Measurements from ENCODE around the gene PRSS57.
"Not testable (repeated sequence)": the region's sequence is repeated elsewhere in the genome, so short reads cannot be mapped to it uniquely, and the experiment has no call there.

The PRSS57 gene

DNA sequence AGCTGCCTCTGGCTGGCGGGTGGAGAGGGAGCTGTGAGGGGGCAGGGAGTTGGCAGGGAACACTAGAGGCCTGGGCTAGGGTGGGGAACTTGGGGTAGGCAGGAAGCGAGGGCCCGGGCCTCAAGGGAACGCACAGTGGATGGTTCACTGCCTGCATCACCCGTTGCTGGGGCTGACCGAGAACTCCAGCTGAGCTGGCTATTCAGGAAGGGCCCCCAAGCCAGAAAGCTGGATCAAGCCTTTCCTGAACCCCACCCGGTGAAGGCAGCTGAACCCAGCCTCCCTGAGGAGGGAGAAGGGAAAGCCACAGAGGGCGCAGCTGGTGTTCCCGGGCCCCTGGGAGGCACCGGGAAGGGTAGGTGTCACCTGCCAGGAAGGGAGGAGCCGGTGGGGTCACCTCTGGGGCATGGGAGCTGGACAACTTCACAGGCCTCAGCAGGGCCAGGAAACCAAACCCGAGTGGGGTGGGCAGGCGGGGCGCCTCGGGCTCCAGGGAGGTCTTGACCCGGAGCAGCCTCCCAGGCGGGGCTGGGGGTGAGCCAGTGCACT is 27.4 kb upstream of the PRSS57 start:
- no peak for DNase-seq

DNA sequence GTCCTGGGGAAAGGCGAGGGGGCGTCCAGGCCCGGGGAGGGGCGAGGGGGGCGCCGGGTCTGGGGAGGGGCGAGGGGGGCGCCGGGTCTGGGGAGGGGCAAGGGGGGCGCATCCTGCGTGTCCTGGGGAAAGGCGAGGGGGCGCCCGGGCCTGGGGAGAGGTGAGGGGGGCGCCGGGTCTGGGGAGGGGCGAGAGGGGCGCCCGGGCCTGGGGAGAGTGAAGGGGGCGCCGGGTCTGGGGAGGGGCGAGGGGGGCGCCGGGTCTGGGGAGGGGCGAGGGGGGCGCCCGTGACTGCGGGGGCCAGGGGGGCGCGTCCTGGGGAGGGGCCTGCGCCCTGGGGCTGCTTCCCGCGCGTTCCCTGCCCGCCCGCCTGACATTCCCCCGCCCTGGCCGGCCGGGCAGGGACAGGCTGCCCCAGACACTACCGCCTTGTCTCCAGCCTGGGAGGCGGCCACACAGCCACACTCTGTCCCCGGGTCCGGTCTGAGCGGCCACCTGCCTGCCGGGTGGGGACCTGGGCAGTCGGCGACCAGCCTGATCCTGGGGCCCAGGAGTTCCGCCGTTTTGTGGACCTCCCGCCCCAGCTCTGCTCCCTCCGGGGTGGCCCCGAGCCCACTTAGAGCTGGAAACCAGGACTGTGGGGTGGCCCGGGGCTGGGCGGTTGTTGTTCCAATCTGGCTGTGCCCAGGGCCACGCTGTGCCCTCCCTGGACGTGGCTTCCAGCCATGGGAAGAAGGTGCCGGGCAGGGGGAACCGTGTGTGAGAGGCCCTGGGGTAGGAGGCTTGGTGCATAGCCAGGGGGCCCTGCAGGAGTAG is 25.3 kb upstream of the PRSS57 start:
- no peak for DNase-seq

DNA sequence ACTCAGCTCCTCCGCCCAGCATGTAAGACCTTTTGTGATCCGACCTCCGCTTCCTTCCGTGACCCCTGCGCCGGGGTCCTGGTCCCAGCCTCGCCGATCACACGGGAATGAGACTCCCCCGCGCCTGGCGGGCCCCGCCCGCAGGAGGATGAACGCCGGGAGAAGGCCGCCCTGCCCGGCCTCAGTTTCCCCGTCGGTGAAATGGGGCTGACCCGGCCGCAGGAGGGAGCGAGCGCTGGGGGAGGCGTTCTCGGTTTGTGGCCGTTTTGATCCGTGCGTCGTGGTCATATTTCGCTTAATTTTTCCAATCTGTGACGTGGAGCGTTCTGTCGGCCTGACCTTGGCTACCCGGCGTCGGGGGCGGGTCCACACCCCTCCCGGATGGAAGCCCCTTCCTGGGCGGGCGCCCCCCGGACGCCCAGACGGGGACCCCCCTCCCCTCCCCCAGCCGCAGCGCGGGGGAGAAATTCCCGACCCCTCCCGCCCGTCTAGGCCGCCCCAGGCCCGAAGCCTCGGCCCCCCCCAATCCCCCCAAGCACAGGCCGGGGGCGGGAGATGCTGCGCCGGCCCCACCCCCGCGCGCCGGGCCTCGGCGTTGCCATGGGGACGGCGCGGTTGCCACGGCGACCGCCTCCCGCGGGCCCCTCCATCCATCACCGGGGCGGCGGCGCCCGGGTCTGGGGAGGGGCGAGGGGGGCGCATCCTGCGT is 24.5 kb upstream of the PRSS57 start:
- DNase-seq: no peak

DNA sequence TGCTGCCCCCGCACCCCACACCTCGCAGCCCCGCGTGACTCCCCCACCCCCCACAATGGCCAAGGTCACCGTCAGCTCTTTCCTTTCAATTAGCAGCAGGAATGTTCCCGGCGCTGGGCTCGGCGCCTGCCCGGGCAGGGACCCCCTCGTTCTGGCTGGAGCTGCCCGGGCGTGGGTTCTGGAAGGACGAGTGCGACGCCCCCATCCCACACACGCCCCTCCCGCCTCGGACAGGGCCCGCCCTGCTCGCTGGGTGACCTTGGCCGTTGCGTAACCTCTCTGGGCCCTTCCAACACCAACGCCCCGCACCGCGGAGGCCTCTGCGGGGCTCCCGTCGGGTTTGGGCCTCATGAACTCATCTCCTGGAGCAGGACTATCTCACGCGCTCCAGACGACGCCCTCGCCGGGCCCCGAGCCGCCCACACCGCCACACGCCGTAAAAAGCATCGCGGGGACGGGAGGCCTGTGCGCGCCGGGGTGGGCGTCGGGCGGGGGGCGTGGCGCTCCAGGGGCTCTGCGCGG is 23.8 kb upstream of the PRSS57 start:
- no peak for DNase-seq

DNA sequence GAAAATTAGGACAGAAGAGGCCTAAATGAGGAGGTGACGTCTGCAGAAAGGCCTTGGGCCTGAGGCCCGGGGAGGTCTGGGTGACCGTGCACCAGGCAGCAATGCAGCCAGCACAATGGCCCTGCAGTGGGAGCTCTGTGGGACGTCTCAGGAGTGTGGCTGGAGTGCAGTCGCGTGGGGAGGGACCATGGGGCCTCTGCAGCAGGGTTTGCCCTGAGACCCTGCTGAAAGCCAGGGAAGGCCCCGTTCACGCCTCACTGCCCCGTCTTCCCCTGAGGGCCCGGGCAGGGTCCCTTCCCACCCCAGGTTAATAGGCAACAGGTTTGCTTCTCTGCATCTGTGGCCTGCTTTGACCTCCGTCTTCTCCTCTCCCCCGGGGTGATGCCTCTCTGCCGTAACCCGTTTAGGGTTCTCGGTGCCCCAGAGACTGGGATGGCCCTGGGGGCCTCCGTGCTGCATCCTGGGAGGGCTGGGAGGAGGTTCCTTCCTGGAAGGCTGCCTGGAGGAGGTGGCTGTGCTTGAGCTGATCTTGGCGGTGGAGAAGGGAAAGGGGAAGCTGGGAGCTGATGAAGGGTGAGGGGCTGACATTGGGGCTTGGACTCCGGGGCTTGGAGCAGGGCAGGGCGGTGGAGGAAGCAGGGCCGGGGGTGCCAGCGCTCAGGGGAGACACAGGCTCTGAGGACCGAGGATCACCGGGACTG is 23.1 kb upstream of the PRSS57 start:
- no peak for DNase-seq

DNA sequence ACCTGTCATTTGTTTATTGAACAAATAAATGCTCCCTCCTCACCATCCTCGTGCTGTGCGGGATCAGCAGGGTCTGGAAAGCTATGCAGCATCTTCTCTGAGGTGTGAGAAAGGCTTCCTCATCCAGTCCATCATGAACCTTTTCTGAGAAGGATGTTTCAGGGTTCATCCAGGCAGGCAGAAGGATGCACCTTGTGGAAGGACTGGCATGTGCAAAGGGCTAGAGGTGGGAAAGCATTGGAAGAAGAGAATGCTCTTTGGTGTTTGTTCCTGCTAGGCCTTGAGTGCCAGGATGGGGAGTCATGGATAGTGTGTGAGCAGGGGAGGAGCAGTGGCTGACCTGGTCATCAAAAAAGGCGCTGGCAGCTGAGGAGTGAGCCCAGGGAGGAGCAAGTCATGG is 20.1 kb upstream of the PRSS57 start:
- no peak for DNase-seq

DNA sequence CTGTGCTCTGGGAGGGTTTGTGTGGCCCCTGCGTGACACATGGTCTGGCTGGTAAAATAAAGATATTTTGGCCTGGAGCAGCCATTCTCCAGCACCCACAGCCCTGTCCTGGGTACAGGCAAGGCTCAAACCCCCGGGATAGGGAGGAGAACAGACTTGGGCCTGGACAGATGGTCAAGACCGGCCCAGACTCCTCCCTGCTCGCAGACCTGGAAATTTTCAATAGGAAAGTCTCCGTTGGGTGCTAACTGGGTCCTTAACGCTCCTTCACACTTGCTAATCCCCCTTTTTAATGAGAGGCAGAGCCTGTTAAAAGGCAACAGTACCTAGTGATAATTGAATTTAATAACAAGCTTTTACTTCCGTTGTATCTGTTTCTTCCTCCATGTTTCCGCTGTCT is 16.0 kb upstream of the PRSS57 start:
- DNase-seq: no peak

DNA sequence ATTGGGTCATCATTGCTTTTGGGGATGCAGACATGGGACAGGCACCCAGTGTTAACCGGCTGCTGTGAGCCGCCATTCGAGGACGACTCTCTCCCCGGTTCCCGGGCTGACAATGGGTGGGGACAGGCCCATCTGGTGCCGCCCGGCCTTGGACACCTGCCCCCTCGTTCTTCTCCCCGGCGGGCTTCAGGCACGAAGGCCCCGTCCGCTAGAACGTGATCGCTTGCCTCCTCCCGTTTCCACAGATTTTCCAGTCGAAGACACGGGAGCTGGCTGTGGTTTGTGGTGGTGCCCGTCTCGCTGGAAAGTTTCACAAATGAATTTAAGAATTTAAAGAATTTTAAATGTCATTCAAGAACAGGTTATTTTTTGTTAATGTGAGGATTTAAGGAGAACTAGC is 15.5 kb upstream of the PRSS57 start:
- DNase-seq: no peak

DNA sequence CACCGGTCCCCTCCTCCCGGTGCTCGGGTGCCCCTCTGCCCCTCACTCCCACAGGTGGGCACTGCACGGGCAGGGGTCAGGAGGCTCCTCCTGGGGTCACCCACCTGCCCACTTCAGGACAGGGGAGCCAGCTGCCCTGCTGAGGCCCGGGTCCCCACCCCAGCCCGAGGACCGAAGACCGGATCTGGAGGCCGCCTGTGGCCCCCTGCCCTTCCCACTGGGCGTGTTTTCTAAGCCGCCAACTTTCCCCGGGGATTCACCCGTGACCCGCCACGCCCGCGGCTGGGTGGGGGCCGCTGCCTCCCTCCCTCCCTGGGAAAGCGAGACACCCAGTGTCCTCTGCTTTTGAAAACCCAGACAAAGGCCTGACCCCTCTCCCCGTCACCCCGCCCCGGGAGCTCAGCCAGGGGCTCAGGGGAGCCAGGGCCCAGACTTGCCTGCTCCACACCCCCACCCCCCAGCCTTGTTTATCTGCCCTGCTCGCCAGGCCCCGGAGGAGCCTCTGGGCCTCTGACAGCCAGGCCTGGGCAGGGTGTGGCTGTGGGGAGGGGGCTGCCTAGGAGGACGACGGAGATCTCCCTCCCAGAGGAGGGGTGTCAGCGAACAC is 14.8 kb upstream of the PRSS57 start:
- no peak for DNase-seq

DNA sequence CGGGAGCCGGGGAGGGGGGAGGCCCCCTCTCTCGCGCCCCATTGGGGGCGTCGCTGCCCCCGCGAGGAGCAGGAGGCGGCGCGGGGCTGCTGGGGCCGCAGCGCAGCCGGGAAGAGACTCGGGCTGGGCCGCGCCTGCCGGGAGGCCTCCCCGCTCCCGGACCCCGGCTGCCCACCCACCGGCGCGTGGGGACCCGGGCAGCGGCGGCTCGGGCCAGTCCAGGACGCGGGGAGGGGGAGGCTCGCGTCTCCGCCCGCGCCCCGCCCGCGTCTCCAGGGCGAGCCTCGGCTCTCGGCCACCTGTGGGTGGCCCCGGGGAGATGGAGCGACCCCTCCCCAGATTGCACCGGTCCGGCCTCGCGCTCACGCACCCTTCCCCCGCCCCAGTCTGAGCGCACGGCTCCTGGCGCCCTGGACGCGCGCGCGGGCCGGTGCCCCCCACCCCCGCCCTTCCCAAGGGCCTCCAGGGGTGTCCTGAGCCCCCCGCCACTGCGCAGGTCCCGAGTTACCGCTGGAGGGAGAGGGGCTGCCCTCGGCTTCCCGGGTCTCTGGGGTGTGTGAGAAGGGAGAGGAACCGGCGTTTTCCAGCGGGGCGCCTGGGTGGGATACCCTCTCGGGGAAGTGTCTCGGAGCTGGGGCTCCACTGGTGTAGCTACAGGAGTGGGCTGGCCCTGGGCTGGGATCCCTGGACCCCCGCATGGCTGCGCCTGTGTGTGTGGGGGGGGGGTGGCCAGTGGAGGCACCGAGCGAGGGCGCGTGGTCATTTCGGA is 14.1 kb upstream of the PRSS57 start:
- no peak for DNase-seq

DNA sequence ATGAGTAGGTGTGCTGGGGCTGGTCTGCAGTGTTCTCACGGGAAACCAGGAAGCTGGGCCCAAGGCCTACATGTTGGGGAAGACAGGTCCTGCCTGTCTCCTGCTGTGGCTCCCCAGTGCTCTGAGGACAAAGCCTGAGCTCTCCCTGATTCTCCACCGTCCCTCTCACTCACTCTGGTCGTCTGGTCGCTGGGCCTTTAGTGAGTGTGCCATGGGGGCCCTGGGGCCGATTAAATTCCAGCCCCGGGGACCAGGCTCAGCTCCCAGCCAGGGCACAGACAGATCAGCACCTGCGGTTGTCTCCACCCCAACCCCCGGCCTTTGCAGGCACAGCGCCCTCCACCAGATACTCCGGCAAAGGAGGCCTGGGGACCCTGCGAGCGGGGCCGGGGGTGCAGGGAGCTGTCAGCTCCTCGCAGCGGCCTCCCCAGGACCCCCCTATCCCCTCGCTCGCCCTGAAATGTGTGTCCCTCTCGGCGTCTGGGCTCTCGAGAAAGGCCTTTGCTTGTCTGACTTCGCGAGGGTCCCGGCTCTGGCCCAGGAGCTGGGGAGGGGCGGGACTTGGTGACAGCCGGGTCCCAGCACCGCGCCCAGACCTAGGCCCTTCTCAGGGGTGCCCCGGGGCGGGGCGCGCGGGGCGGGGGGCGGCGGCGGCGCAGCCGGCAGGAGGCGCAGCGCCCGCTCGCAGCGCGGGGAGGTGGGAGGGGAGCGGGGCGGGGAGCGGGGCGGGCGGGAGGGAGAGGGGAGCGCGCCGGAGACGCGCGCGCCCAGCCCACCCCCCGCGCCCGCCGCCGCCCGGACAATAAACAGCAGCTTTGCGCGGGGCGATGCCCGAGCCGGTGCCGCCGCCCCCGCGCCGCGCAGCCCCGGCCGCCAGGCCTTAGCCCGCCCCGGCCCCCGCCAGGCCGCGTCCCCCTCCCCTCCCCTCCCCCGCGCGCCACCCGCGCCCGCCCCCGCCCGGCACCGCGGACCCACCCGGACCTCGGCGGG is 13.2 kb upstream of the PRSS57 start, which contains the start of gene PALM:
Gene PALM (plus strand): TSS at position 782 of the 990 bp plus-strand sequence. CDS start 212 bp downstream, outside the sequence.
- DNase-seq: no peak

DNA sequence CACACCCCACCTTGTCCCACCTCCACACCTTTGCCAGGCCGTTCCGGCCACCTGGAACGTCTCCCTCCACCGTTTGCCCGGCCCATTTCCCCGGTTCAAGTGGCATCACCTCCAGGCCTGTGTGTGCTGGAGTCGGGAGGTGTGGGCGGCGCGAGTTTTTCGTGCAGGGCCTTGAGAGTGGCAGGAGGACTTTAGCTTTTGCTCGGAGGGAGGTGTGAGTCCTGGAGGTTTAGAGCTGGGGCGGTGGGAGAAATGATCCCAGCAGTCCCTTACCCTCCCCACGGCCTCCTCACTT is 9.1 kb upstream of the PRSS57 start:
- DNase-seq: no peak

DNA sequence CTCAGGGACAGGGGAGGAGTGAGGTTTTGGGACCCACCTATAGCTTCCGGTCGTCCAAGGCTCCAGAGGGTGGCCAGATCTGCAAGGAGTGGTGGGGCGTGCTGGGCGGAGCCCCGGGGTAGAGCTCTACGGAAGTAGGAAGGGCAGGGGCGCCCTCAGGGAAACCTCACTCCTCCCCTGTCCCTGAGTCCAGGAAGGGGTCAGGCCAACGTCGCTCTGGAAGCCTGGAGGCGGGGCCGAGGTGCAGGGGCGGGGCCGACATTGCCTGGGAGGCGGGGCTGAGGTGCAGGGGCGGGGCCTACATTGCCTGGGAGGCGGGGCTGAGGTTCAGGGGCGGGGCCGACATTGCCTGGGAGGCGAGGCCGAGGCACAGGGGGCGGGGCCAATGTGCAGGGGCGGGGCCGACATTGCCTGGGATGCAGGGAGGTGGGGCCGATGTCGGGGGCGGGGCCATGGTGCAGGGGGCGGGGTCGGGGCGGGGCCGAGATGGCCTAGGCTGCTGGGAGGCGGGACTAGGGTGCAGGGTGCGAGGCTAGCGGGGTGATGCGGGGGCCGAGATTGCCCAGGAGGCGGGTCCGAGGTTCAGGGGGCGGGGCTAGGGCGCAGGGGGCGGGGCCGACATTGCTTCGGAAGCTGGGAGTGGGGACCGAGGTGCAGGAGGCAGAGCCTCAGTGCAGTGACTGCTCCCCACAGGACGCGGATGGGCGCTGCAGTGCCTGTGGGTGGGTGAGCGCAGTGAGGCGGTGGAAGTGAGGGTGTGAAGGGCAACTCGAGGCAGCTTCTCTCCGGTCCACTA is 8.6 kb upstream of the PRSS57 start:
- DNase-seq: no peak

DNA sequence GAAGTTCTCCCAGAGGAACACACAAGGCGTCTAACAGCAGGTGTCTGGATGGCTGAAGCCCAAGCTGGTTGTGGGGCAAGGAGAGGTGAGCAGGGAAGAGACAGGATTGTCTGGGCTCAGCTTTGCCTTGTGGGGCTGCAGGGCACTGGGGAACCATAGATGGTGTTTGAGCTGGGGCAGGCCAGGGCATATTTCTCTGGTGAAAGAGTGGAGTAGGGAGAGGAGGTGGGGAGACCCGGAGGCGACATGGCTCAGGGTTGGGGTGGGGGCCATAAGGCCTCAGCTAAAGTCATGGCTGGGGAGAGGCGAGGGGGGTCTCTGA is 8.0 kb upstream of the PRSS57 start:
- no peak for DNase-seq

DNA sequence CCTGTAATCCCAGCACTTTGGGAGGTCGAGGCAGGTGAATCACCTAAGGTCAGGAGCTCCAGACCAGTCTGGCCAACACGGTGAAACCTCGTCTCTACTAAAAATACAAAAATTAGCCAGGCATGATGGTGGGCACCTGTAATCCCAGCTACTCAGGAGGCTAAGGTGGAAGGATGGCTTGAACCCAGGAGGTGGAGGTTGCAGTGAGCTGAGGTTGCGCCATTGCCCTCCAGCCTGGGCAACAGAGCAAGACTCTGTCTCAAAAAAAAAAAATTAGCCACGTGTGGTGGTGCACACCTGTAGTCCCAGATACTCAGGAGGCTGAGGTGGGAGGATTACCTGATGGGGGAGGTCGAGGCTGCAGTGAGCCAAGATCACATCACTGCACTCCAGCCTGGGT is 7.6 kb upstream of the PRSS57 start:
- not testable (repeated sequence) for DNase-seq

DNA sequence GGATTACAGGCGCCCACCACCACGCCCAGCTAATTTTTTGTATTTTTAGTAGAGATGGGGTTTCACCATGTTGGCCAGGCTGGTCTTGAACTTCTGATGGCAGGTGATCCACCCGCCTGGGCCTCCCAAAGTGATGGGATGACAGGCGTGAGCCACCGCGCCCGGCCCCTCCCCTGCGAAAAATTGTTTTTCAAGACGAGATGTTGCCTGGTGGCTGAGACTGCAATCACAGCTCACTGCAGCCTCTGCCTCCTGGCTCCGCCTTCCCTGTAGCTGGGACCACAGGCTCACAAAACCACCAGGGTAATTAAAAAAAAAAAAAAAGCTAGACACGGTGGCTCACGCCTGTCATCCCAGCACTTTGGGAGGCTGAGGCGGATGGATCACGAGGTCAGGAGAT is 4.6 kb upstream of the PRSS57 start:
- not testable (repeated sequence) for DNase-seq

DNA sequence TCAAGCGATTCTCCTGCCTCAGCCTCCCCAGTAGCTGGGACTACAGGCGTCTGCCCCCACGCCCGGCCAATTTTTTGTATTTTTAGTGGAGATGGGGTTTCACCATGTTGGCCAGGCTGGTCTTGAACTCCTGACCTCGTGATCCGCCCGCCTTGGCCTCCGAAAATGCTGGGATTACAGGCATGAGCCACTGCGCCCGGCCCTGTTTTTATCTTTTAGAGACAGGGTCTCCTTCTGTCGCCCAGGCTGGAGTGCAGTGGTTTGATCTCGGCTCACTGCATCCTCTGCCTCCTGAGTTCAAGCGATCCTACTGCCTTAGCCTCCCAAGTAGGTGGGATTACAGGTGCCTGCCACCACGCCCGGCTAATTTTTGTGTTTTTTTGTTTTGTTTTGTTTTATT is 3.3 kb upstream of the PRSS57 start:
- not testable (repeated sequence) for DNase-seq

DNA sequence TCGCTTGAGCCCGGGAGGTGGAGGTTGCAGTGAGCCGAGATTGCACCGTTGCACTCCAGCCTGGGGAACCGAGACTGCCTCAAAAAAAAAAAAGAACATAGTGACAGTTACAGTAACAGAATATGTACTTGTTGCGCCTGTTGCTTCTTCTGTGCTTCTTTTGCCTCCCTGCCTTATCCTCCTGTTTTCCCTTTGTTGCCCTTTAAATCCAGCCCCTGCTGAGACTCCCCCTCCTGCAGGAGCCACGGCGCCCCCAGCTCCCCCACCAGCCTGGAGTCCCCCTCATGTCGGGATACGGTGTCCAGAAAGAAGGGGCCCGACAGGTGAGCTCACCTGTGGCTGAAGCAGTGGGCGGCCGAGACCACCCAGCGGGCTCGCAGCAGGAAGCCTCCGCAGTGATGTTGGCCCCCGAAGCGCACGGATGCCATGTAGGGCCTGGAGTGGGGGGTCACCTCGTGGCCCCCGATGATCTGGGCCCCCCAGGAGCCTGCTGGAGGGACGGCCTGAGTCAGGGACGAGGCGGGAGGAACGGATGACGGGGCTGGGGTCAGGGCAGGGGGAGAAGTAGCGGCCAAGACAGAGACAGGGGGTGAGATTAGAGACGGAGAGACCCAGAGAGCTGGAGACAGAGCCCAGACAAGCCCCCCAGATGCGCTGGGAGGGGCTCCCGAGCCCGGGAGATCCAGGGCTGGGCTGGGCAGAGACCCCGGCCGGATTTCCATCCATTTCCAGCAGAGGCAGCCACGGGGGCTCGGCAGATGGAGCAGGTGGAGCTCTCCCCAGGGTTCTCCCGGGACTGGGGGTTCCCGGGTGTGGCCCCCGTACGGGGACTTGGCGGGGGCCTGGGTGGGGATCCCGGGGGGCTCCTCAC is 536 bp downstream of the PRSS57 start:
- DNase-seq: no peak

DNA sequence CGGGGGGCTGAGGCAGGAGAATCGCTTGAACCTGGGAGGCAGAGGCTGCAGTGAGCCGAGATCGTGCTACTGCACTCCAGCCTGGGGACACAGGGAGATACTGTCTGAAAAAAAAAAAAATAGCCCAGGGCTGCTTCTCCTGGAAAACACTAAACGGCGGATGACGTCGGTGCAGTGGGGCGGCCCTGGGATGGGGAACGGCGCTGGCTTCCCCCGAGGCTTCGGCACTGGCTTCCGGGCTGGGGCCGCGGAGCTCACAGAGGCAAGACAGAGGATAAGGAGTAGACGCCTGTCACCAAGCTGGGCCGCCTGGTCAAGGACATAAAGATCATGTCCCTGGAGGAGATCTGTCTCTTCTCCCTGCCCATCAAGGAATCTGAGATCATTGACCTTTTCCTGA is 5.0 kb downstream of the PRSS57 start:
- no peak for DNase-seq
